Activated naive CD4-positive, alpha-beta T cell treated with anti-CD3 and anti-CD28 coated beads for 36 hours (primary cell): ENCODE data around the gene AATK. TPM values are rescaled to one million over a fixed set of nuclear protein-coding genes. Genes with fewer than 3 reads are reported as not detected.
"Not testable (repeated sequence)": the region's sequence is repeated elsewhere in the genome, so short reads cannot be mapped to it uniquely, and the experiment has no call there.

Source experiments
- CTCF ChIA-PET: fragments of 350-600 bp; sonication (Branson Sonifier 250); formaldehyde crosslinking; loops from one replicate; lab custom pipeline; 2021; ENCODE audit warnings: antibody characterized with exemption; lab: Charles Lee
- DNase-seq: peaks from one replicate; pipeline ENCODE4 v3.0.0-alpha.2; 2020
- H3K27ac Mint-ChIP-seq: one replicate; pipeline ENCODE4 v1.8.0; 2021; ENCODE audit warnings: mild to moderate bottlenecking, mixed read lengths
- H3K27me3 Mint-ChIP-seq: one replicate; pipeline ENCODE4 v1.8.0; 2021; ENCODE audit warnings: low read depth, mixed read lengths
- H3K36me3 Mint-ChIP-seq: one replicate; pipeline ENCODE4 v1.8.0; 2021; ENCODE audit warnings: low read depth, mixed read lengths
- H3K4me1 Mint-ChIP-seq: one replicate; pipeline ENCODE4 v1.8.0; 2021; ENCODE audit warnings: low read depth, mixed read lengths
- H3K4me3 Mint-ChIP-seq: one replicate; pipeline ENCODE4 v1.8.0; 2021; ENCODE audit warnings: mild to moderate bottlenecking, moderate library complexity, mixed read lengths
- H3K9me3 Mint-ChIP-seq: one replicate; pipeline ENCODE4 v1.8.0; 2021; ENCODE audit warnings: mixed read lengths
- intact Hi-C: fragments of 100-400 bp; cut with micrococcal nuclease; formaldehyde crosslinking; loops from one replicate; pipeline ENCODE4 v1.15.1; 2023
- total RNA-seq, 2 experiments: library from RNA; stranded (reverse); gene quantifications; one replicate each; pipeline ENCODE4 v1.2.3, GENCODE V29; 2021

Gene AATK
- total RNA-seq, 2 experiments from 2014 or later = 0.32 TPM; not detected in 1

- Mint-ChIP-seq H3K27me3 (peaks cover 13% of the 10 kb centered on the region), H3K4me1 (peaks cover 1% of the 10 kb centered on the region), H3K36me3 (no peaks in the 10 kb centered on the region), H3K27ac (no peak overlapping the region), H3K9me3 (no peaks in the 10 kb centered on the region), H3K4me3 (no peak overlapping the region)
- CTCF ChIA-PET = no interaction called here
- intact Hi-C loops = no loop called here
- no peak for DNase-seq
Observed at GRCh38 chr17:81161536-81161935, 4.5 kb downstream of the AATK start.

DNA sequence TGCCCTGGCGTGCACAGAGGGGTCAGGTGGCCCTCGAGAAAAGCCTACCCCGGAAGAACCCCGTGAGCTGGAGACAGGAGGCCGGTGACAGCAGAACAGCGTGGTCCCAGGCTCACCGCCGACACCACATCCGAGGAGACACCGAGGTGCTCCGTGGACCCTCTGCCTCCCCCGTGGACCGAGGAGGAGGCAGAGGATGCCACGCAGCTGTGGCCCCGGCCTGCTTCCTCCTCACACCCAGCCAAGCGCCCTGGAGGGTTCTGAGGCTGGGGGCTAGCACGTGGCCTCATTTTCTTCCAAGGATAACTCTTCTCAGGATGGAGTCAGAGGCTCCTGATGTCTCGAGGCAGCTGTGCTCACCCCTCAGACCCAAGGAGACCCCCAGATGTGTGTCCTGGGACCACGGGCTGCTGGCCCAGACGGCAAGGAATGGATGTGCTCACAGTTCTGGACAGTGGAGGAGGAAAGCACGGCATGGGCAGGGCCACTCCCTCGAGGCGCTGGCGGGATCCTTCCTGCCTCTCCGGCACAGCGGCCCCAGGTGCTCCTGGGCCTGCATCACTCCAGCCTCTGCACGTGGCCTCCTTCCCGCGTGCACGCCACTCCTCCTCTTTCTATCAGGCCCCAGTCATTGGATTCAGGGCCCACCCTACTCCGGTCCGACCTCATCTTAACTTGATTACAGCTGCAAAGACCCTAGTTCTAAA, 5.1 kb downstream of the AATK start:
- H3K36me3 Mint-ChIP-seq = no peaks in the 10 kb centered on the region
- no peaks in the 10 kb centered on the region for H3K9me3 Mint-ChIP-seq
- intact Hi-C loops = no loop called here
- no peak overlapping the region for H3K27ac Mint-ChIP-seq
- peaks cover 13% of the 10 kb centered on the region for H3K27me3 Mint-ChIP-seq
- DNase-seq = no peak
- no peak overlapping the region for H3K4me3 Mint-ChIP-seq
- CTCF ChIA-PET = no interaction called here
- H3K4me1 Mint-ChIP-seq = peaks cover 1% of the 10 kb centered on the region

DNA sequence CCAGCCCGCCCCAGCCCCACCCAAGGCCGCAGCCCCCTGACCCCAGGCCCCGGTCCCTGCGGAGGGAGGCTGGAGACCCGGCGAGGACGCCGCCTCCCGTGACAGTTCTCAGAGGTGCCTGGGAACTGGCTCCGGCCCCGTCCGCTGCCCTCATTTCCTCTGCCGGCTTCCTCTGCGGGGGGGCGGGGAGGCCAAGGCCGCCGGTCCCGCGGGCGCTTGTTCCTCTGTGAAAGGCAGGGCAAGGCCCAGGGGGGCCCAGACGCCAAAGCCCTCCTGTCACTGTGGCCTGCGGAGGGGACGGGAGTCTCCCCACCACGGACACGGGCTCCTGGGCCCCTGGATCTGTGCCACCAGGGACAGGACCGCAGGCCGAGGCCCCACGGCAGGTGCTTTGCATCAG, 5.7 kb downstream of the AATK start:
- CTCF ChIA-PET = no interaction called here
- intact Hi-C loops = no loop called here
- H3K27ac Mint-ChIP-seq = no peak overlapping the region
- peaks cover 1% of the 10 kb centered on the region for H3K4me1 Mint-ChIP-seq
- no peaks in the 10 kb centered on the region for H3K36me3 Mint-ChIP-seq
- H3K4me3 Mint-ChIP-seq = no peak overlapping the region
- no peak for DNase-seq
- no peaks in the 10 kb centered on the region for H3K9me3 Mint-ChIP-seq
- peaks cover 13% of the 10 kb centered on the region for H3K27me3 Mint-ChIP-seq

DNA sequence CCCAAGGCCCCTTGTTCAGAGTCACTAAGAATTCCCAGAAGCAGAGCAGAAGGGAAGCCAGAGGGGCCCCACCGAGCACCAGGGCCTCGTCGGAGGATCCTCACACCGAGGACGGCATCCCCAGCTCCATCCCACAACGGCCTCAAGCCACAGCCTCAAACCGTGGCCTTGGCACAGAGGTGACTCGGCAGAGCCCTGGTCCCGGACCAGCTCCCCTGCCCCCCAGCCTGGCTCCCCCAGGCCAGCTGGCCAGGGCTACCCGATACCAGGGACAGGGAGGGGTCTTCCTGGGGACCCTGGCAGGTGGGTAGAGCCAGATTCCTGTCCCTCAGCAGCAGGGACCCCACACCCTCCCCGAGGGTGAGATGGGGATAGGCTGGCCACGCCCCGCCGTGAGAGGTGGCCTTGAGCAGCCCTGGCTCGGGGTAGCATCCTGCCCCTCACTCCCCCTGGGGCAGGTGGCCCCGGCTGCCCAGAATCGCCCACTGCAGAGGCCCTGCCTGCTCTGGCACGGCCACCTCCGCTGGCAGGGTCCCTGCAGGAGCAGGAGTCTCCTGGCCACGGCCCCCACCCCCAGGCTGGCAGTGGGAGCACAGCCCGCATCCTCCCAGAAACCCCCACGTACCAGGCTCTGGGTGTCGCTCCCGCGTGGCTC, 6.3 kb downstream of the AATK start:
- DNase-seq = no peak
- Mint-ChIP-seq H3K4me3 (no peak overlapping the region), H3K4me1 (peaks cover 1% of the 10 kb centered on the region), H3K27me3 (peaks cover 13% of the 10 kb centered on the region), H3K36me3 (no peaks in the 10 kb centered on the region), H3K9me3 (no peaks in the 10 kb centered on the region), H3K27ac (no peak overlapping the region)
- intact Hi-C loops = no loop called here
- CTCF ChIA-PET = no interaction called here

DNA sequence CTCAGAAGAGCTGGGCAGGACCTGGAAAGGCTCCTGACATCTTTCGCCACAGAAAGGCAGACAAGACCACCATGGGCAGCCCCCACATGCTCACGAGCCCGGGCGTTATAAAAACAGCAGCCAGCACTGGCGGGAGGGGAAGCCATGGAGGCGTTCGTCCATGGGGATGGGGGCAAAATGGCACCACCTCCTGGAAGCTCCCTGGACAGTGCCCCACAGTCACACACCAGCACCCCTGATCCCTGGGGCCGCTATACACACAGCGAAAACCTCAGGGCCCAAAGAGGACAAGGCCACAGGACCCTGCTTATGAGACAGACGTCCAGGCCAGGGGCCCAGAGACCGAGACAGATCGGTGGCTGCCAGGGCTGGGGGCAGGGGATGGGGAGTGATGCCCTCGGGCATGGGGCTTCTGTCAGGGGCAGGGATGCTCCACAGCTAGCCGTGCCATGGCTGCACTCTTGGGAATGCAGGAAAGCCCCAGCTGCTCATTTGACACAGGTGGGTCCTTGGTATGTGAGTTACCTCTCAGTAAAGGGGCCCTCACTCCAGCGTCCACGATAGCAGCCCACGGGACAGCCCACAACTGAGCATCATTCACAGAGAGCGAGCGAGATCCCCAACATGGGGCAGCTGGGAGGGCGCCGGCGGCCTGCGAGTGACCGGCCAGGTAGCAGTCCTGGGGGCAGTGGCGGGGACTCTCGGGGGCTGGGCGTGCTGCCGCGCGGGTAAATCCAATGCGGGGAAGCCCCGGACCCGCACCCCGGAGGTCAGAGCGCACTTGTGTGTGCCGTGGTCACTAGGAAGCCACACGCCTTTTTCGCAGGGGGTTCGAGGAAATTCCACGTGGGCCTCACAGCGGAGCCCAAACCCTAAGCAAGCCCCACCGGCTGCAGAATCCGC, 7.1 kb downstream of the AATK start:
- Mint-ChIP-seq H3K9me3 (no peaks in the 10 kb centered on the region), H3K27me3 (peaks cover 8% of the 10 kb centered on the region), H3K4me3 (no peak overlapping the region), H3K36me3 (no peaks in the 10 kb centered on the region), H3K27ac (no peak overlapping the region), H3K4me1 (no peaks in the 10 kb centered on the region)
- CTCF ChIA-PET = no interaction called here
- DNase-seq = no peak
- intact Hi-C loops = no loop called here

GRCh38 chr17:81157848-81158687, 8.0 kb downstream of the AATK start:
- peaks cover 8% of the 10 kb centered on the region for H3K27me3 Mint-ChIP-seq
- H3K4me3 Mint-ChIP-seq = no peak overlapping the region
- H3K27ac Mint-ChIP-seq = no peak overlapping the region
- H3K36me3 Mint-ChIP-seq = no peaks in the 10 kb centered on the region
- CTCF ChIA-PET = no interaction called here
- no peak for DNase-seq
- H3K4me1 Mint-ChIP-seq = no peaks in the 10 kb centered on the region
- intact Hi-C loops = no loop called here
- no peaks in the 10 kb centered on the region for H3K9me3 Mint-ChIP-seq

- CTCF ChIA-PET = no interaction called here
- peaks cover 8% of the 10 kb centered on the region for H3K27me3 Mint-ChIP-seq
- H3K4me1 Mint-ChIP-seq = no peaks in the 10 kb centered on the region
- no peaks in the 10 kb centered on the region for H3K36me3 Mint-ChIP-seq
- intact Hi-C loops = no loop called here
- no peaks in the 10 kb centered on the region for H3K9me3 Mint-ChIP-seq
- no peak overlapping the region for H3K4me3 Mint-ChIP-seq
- no peak for DNase-seq
- no peak overlapping the region for H3K27ac Mint-ChIP-seq
Observed at GRCh38 chr17:81156866-81157805, 8.9 kb downstream of the AATK start.

- Mint-ChIP-seq H3K4me1 (no peaks in the 10 kb centered on the region), H3K36me3 (no peaks in the 10 kb centered on the region), H3K9me3 (no peaks in the 10 kb centered on the region), H3K27me3 (peaks cover 5% of the 10 kb centered on the region), H3K4me3 (no peak overlapping the region), H3K27ac (no peak overlapping the region)
- intact Hi-C loops = no loop called here
- CTCF ChIA-PET = interaction anchor here (1.1 kb wide), 1 partner anchor 98 kb away, joined by 5 read pairs; no protein-coding TSS in a partner anchor
- DNase-seq = no peak
Observed at GRCh38 chr17:81154961-81155360, 11.1 kb downstream of the AATK start.

DNA sequence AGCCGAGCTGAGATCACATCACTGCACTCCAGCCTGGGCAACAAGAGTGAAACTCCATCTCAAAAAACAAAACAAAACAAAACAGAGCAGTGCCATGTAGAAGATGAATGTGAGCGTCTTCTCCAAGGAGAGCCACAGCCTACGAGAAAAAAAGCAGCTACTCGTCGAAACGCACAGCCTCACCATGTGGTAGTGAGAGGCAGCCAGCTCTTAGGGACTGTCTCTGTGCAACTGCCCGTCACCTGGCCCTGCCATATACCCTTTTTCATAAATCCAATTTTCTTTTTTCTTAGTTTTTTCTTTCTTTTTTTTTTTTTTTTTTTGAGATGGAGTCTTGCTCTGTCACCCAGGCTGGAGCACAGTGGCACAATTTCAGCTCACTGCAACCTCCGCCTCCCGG, 12.0 kb downstream of the AATK start:
- H3K27ac Mint-ChIP-seq, H3K9me3 Mint-ChIP-seq, H3K36me3 Mint-ChIP-seq, intact Hi-C loops, H3K27me3 Mint-ChIP-seq, DNase-seq, H3K4me3 Mint-ChIP-seq, H3K4me1 Mint-ChIP-seq: not testable (repeated sequence)
- CTCF ChIA-PET = interaction anchor here (0.6 kb wide), 1 partner anchor 92 kb away, joined by 4 read pairs; no protein-coding TSS in a partner anchor

GRCh38 chr17:81153340-81153803, 12.6 kb downstream of the AATK start:
- H3K4me1 Mint-ChIP-seq = no peaks in the 10 kb centered on the region
- H3K27ac Mint-ChIP-seq = no peak overlapping the region
- H3K9me3 Mint-ChIP-seq = no peaks in the 10 kb centered on the region
- CTCF ChIA-PET = interaction anchor here (1.4 kb wide), 1 partner anchor 130 kb away, joined by 3 read pairs; no protein-coding TSS in a partner anchor
- no peaks in the 10 kb centered on the region for H3K36me3 Mint-ChIP-seq
- H3K27me3 Mint-ChIP-seq = peaks cover 3% of the 10 kb centered on the region
- no peak overlapping the region for H3K4me3 Mint-ChIP-seq
- intact Hi-C loops = no loop called here
- DNase-seq = no peak

GRCh38 chr17:81152288-81152828, 13.7 kb downstream of the AATK start:
- Mint-ChIP-seq H3K36me3 (no peaks in the 10 kb centered on the region), H3K4me3 (no peak overlapping the region), H3K9me3 (no peaks in the 10 kb centered on the region), H3K4me1 (no peaks in the 10 kb centered on the region), H3K27ac (no peak overlapping the region), H3K27me3 (peaks cover 3% of the 10 kb centered on the region)
- no peak for DNase-seq
- CTCF ChIA-PET = interaction anchor here (0.6 to 1.4 kb wide), 2 partner anchors 129 to 130 kb away, joined by 3 read pairs; no protein-coding TSS in a partner anchor
- intact Hi-C loops = no loop called here
